ENCODE data around the gene PCNT. TPM values are rescaled to one million over a fixed set of nuclear protein-coding genes. Genes with fewer than 3 reads are reported as not detected.

PCNT gene
- total and polyA plus RNA-seq, 9 of the 15 experiments (the other 6 are each of a cell fraction or from before 2014, with no cell fraction given) = 9.1 to 53.5 (median 31.3) TPM

- peaks cover 89% of the 10 kb centered on the region for H3K36me3 ChIP-seq (ENCODE audit: control insufficient read depth, insufficient read depth, low read length)
- ChIA-PET POLR2A (interaction anchor here (0.5 to 0.7 kb wide), 3 partner anchors 24 to 103 kb away, joined by 3 to 4 read pairs (median 3); no protein-coding TSS in a partner anchor), CTCF (ENCODE audit: low intra/inter-chr PET ratio) (no interaction called here)
- H3K9me1 ChIP-seq (ENCODE audit: control insufficient read depth, insufficient read depth, low read length) = no peaks in the 10 kb centered on the region
- H4K20me1 ChIP-seq (replicated peaks; ENCODE audit: control insufficient read depth, insufficient read depth, low read length) = no peaks in the 10 kb centered on the region; the same call in 1 of the 2 replicates
- no peak overlapping the region for H3K4me3 ChIP-seq
- no peaks in the 10 kb centered on the region for H3K9me3 ChIP-seq (replicated peaks; ENCODE audit: control insufficient read depth, insufficient read depth, low read depth, low read length)
- no peak for TF ChIP-seq ZNF384 (IDR thresholded peaks at IDR 0.05; ENCODE audit: low read depth, low read length)
- no peak for TF ChIP-seq STAT5A (IDR thresholded peaks at IDR 0.05; ENCODE audit: borderline replicate concordance, low read length)
- TF ChIP-seq MCM7 (IDR thresholded peaks at IDR 0.05) = no peak
- TF ChIP-seq ETV1 (tag; conservative IDR thresholded peaks at IDR 0.05; ENCODE audit: low read depth) = no peak
- TF ChIP-seq MLX (CRISPR knock-in tag; conservative IDR thresholded peaks at IDR 0.05) = no peak
- no peak for TF ChIP-seq MEF2D (tag; conservative IDR thresholded peaks at IDR 0.05; ENCODE audit: low read depth)
- no peak for TF ChIP-seq AFF1 (IDR thresholded peaks at IDR 0.05; ENCODE audit: low read depth in 1 of 2, partially characterized antibody in 2 of 2)
- TF ChIP-seq RNF219 (CRISPR knock-in tag; IDR thresholded peaks at IDR 0.05) = no peak
- no peak for TF ChIP-seq CBX3 (IDR thresholded peaks at IDR 0.05; ENCODE audit: borderline replicate concordance in 1 of 2, low read length in 2 of 2)
- TF ChIP-seq MCM3 (IDR thresholded peaks at IDR 0.05) = no peak
- TSS peak; percentile 31 for BruUV-seq (replicated peaks)
- DNase-seq (ENCODE audit: extremely low read depth in 1 of 4, low spot score in 3 of 4) (no peak), ATAC-seq (no peak), FAIRE-seq (no peak)
- in situ Hi-C loops (cut with MboI) = no loop called here
- H3K9ac ChIP-seq (ENCODE audit: insufficient read depth in 1 of 2, low read depth in 2 of 2, low read length in 2 of 2) = no peak overlapping the region
- H3K27ac ChIP-seq (ENCODE audit: extremely low read depth, low read depth, low read length) = no peak overlapping the region
- H3K27me3 ChIP-seq (ENCODE audit: control insufficient read depth in 2 of 2, insufficient read depth in 2 of 2, low read length in 2 of 2) = no peaks in the 10 kb centered on the region
- no peak overlapping the region for H3K4me2 ChIP-seq (ENCODE audit: insufficient read depth, low read length)
- peaks cover 0 to 11% of the 10 kb centered on the region in 2 experiments; a peak in 1 of 5 replicates for H3K4me1 ChIP-seq (replicated peaks in 1 of 2; ENCODE audit: control insufficient read depth in 2 of 2, insufficient read depth in 2 of 2, low read length in 2 of 2)
- intact Hi-C loops (cut with micrococcal nuclease) = no loop called here
- 91% methylated on average over 17 of the region's 17 CpGs for WGBS (ENCODE audit: insufficient coverage, low coverage, missing lambda C conversion rate)
- peaks cover 7% of the 10 kb centered on the region; the same call in 2 of the 3 replicates for H3K79me2 ChIP-seq (ENCODE audit: control insufficient read depth, insufficient read depth, low read length)
- no peak overlapping the region for H2AFZ ChIP-seq (ENCODE audit: low read depth, low read length)
Observed at GRCh38 chr21:46349134-46349760, 25.3 kb downstream of the PCNT start.
